GM18909 (cell line): ENCODE results near the gene CRLF2.
"Not testable (repeated sequence)": the region's sequence is repeated elsewhere in the genome, so short reads cannot be mapped to it uniquely, and the experiment has no call there.

ENCODE experiments used
- ATAC-seq: cut with Tn5 transposase; IDR thresholded peaks from one replicate; pipeline ENCODE4 v1.9.1; 2021; ENCODE audit warnings: mild to moderate bottlenecking; ENCODE audit not compliant: unreplicated experiment, poor library complexity

Gene CRLF2, protein sequence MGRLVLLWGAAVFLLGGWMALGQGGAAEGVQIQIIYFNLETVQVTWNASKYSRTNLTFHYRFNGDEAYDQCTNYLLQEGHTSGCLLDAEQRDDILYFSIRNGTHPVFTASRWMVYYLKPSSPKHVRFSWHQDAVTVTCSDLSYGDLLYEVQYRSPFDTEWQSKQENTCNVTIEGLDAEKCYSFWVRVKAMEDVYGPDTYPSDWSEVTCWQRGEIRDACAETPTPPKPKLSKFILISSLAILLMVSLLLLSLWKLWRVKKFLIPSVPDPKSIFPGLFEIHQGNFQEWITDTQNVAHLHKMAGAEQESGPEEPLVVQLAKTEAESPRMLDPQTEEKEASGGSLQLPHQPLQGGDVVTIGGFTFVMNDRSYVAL

GRCh38 chrX:1212532-1212931, at the start of gene CRLF2:
Gene CRLF2 (minus strand): TSS chrX:1212649. CDS start chrX:1212634, 15 bp downstream.
- peak; percentile 79 for ATAC-seq

DNA sequence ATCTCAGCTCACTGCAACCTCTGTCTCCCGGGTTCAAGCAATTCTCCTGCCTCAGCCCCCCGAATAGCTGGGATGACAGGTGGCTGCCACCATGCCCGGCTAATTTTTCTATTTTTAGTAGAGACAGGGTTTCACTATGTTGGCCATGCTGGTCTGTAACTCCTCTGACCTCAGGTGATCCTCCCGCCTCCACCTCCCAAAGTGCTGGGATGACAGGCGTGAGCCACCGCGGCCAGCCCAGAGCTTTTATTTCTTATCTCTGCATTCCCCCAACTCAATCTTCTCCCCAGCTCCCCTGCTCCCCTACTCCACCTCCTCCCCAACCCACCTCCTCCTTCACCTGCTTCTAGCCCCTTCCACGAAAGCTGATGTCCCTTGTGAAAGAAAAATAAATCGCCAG, 49.3 kb upstream of the CRLF2 start:
- not testable (repeated sequence) for ATAC-seq

DNA sequence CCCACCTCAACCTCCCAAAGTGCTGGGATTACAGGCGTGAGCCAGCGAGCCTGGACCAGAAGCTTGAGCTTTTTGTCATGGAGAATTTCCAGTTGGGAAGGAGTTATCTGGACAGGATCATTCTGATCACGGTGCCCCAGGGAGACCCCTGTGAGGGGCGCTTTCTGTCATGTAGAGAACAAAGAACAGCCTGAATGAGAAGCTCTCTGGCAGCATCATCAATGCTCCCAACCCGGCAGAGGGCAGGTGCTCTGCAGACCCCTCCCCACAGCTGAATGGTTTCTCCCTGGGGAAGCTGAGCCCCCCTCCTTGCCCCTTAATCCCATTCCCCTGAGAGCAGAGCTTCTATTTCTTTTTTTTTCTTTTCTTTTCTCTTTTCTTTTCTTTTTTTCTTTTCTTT, 48.8 kb upstream of the CRLF2 start:
- ATAC-seq = no peak

DNA sequence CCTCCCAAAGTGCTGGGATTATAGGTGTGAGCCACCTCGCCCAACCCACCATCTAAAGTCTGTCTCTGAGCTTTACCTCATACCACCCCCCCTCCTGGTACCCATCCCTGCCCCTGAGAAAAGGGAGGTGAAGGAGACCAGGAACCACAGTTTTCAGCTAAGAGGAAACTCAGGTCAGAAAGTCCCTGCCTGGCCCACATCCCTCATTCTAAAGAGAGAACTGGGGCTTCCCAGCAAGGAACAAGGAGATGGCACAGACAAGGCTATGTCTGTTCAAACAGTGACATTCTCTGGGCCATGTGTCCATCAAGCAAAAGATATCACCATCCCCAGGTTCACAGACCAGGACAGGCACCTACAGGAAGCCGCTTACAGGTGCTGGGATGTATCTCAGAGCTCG, 40.4 kb upstream of the CRLF2 start:
- ATAC-seq = no peak

- ATAC-seq = peak; percentile 48
These were observed 36.8 kb upstream of the CRLF2 start for GRCh38 chrX:1249101-1249887.

DNA sequence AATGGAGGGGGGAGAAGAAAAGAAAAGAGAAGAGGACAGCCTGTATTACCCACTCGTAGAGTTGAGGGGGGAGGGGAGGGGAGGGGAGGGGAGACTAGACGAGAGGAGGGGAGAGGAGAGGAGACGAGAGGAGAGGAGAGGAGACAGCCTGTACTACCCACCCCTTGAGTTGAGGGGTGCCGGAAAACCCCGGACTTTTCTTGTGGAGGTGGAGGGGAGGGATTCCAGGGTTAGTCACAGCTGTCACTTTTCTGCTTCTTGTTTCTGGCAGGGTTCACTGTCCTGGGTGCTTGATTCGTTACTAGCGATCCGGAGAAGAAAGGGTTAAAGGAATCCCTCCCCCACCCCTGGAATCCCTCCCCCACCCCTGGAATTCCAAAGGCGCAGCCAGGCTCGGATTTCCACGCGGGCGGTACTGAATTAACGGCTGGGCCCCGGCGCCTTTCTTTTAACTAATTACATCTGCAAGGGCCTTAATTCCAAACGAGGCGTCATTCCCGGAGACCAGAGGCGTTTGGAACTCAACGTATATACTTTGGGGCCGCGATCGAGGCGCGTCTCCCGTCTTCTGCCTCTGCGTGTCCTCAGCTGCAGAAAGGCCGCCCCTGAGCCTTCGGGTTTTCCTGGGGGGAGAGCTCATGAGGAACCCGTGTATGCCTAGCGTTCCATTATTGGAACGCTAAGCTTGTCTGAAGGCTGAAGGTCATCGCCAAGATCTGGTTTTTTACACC, 36.0 kb upstream of the CRLF2 start:
- ATAC-seq = no peak

- peak; percentile 61 for ATAC-seq
These were observed 34.4 kb upstream of the CRLF2 start for GRCh38 chrX:1246816-1247215.

DNA sequence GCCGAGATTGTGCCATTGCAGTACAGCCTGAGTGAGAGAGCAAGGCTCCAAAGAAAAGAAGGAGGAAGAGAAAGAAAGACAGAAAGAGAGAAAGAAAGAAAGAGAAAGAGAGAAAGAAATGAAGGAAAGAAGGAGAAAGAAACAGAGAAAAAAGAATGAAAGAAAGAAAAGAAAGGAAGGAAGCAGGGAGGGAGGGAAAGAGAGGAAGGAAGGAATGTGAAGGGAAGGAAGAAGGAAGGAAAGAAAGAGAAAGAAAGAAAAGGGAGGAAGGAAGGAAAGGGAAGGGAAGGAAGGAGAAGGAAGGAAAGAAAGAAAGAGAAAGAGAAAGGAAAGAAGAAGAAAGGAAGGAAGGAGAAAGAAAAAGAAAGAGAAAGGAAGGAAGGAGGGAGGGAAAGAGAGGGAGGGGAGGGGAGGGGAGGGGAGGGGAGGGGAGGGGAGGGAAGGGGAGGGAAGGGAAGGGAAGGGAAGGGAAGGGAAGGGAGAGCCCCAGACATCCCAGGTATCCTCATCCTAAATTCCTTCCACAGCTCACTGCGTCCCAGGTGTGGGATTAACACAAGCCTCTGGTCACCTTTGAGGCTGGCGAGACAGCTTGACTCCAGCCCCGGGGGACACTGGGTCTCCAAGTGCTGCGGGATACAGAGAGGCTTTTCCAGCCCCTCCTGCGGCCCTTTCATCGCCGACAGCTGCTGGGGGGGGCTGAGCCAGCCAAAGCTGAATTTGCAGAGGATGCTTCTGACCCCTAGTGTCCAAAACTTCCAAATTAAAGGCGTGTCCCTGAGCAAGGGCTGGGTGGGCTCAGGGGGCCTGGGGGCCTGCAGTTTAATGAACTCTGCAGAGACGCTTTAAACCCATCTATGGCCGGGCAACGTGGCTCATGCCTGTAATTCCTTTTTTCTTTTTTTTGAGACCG, 32.0 kb upstream of the CRLF2 start:
- ATAC-seq = no peak

GRCh38 chrX:1242891-1243402, 30.5 kb upstream of the CRLF2 start:
- ATAC-seq = no peak

DNA sequence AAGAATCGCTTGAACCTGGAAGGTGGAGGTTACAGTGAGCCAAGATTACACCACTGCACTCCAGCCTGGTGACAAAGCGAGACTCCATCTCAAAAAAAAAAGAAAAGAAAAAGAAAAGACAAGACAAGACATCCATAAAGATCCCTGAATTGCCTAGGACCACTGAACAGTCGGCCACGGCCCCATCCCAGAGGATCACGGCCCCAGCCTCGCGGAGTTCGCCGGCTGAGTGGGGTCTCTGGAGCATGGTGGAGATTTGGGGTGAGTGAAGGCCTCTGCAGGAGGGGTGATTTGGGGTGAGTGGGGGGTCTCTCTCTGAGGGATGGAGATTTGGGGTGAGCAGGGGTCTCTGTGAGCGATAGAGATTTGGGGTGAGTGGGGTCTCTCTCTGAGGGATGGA, 28.1 kb upstream of the CRLF2 start:
- not testable (repeated sequence) for ATAC-seq

GRCh38 chrX:1239681-1240142, 27.3 kb upstream of the CRLF2 start:
- no peak for ATAC-seq

- ATAC-seq = no peak
These were observed 19.5 kb upstream of the CRLF2 start for GRCh38 chrX:1231850-1232465.

DNA sequence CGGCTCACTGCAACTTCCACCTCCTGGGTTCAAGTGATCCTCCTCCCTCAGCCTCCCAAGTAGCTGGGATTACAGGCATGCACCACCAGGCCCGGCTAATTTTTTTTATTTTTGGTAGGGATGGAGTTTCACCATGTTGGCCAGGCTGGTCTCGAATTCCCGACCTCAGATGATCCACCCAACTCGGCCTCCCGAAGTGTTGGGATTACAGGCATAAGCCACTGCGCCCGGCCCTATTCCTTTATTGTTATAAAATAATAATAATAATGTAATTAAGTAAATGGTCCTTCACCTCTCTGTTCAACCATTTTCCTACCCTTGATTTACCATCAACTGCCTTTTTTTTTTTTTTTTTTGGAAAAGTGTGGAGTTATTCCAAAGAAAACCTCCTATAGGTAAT, 15.7 kb upstream of the CRLF2 start:
- not testable (repeated sequence) for ATAC-seq

GRCh38 chrX:1226249-1226648, 13.8 kb upstream of the CRLF2 start:
- ATAC-seq = no peak

GRCh38 chrX:1224954-1225353, 12.5 kb upstream of the CRLF2 start:
- no peak for ATAC-seq

DNA sequence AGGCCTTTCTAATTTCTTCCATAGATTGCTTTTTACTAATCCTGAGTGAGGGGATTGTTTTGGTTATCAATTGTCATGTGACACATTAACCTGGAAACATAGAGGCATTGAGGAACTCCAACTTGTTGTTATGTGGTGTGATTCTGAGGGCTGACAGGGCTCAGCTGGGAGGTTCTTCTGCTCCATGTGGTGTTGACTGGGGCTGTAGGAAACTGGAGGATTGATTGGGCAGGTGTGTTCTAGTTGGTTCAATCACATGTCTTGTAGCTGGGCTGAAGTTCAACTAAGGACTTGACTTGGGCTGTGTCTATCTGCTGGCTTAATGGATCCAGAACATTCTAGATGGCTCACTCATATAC, 10.8 kb upstream of the CRLF2 start:
- no peak for ATAC-seq

DNA sequence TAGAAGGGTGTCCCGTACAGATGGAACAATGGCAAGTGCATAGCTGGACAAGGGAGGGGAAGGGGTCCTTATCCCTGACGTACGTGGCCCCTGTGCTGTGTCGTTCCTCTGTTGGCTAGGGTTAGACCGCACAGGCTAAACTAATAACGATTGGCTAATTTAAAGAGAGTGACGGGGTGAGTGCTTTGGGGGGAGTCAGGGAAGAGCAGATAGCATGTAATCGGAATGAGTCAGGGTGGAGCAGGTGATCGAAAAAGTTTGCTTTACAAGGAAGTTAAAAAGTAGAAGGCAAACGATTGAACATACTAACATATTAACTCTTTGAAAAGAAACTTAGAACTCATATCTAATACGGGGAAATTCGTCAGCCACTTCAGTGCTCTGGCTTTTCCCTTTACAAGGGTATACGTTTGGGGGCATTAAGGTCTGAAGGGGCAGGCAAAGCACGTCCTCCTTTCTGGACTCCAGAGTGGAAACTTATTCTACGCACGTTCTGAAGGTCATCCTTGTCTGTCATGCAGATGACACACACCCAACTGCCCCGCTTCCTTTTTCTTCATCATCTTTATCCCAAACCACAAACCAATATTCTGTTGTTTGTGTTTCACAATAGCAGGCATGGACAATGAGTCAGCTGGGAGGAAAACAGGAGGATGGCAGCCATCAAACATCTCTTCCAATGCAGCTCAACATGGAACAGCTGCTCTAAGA, 10.2 kb upstream of the CRLF2 start:
- no peak for ATAC-seq

GRCh38 chrX:1221296-1221845, 8.9 kb upstream of the CRLF2 start:
- no peak for ATAC-seq
